HS-5 (cell line): Measurements from ENCODE around the gene TOR4A.

Source experiments
- DNase-seq: peaks from one replicate; pipeline ENCODE4 v3.0.0-alpha.2; 2012; ENCODE audit warnings: low read depth

Gene TOR4A

DNA sequence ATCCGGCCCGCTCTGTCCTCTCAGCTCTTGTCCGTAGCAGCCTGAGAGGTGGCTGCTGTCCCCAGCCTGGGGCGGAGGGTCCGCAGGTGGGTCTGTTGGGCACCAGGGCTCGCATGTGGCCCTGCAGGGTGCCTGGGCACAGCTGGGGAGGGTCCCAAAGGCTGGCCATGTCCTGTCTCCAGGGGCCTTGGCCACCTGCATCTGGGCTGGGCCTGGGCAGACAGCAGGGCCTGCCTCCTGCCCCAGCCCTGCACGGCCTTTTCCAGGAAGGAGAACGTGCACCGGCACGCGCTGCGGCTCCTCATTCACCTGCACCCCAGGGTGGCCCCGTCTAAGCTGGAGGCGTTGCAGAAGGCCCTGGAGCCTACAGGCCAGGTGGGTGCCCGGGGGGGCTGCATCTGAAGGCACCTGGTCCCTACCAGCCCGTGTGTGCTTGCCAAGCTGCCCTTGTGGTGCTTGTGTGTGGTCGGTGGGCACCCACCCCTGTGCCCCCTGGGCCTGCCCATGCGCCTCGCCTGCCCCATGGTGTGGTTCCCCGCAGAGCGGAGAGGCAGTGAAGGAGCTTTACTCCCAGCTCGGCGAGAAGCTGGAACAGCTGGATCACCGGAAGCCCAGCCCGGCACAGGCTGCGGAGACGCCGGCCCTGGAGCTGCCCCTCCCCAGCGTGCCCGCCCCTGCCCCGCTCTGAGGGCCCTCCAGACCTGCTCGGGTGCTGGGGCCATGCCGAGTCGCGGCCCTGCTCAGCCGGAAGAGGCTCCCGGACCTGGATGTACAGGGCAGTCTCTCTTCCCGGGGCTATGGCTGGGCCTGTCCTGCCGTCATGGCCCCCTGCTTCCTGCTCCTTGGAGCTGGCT lies 5.1 kb upstream of the TOR4A start:
- no peak for DNase-seq

DNA sequence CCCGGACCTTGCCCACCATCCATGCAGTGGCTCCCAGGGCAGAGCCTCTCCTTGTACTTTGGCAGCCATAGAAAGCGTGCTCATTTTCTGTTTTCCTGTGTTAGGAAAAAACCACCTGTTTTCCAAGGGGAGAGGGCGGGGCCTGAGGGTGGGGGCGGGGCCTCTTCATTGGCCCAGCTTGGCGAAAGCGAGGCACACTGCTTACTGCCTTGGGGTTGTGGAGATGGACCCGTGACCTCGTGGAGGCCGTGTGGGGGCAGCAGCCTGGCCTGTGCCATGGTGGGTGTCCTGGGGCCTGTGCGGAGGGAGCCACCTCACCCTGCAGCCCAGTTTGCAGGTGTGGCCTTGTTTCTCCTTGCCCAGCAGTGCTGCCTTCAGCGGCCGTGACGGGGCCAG lies 4.4 kb upstream of the TOR4A start:
- no peak for DNase-seq

DNA sequence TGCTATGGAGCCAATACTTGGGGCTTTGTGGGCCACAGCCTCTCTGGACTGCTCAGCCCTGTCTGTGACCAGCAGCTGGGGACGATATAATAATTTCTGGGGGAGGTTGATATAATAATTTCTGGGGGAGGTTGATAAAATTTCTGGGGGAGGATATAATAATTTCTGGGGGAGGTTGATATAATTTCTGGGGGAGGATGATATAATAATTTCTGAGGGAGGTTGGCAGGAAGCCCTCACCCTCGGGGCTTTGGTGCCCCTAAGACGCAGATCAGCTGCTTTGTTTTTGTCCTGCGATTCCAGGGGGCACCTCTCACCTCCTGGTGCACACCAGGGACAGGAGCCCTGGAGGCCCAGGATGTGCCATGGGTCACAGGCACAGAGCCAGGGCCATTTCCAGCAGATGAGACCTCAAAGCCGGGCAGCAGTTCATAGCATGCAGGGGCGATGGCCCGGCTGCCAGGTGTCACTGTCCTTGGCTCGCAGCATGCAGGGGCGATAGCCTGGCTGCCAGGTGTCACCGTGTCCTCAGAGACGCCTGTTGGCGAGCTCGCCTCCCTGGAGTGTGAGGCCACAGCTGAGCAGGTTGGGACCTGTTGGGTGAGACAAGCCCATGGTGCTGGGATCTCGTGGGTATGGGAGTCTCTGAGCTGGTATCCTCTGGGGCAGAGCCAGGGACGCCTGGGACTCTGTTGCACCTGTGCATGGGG lies 3.8 kb upstream of the TOR4A start:
- no peak for DNase-seq

DNA sequence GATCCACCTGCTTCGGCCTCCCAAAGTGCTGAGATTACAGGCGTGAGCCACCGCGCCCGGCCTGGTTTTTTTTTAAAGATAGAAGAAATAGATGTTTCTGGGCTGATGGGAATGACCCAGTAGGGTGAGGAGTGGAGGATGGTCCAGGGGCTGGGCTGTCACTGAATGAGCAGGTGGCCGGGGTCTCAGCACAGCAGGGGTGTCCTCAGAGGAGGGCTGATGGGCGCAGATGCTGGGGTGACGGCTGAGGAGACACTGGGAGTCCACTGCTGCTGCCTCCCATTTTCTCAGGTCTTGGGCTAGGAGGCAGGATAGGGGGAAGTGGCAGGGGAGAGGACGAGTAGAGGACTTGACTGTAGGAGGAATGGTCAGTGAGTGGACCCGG lies 2.3 kb upstream of the TOR4A start:
- no peak for DNase-seq

DNA sequence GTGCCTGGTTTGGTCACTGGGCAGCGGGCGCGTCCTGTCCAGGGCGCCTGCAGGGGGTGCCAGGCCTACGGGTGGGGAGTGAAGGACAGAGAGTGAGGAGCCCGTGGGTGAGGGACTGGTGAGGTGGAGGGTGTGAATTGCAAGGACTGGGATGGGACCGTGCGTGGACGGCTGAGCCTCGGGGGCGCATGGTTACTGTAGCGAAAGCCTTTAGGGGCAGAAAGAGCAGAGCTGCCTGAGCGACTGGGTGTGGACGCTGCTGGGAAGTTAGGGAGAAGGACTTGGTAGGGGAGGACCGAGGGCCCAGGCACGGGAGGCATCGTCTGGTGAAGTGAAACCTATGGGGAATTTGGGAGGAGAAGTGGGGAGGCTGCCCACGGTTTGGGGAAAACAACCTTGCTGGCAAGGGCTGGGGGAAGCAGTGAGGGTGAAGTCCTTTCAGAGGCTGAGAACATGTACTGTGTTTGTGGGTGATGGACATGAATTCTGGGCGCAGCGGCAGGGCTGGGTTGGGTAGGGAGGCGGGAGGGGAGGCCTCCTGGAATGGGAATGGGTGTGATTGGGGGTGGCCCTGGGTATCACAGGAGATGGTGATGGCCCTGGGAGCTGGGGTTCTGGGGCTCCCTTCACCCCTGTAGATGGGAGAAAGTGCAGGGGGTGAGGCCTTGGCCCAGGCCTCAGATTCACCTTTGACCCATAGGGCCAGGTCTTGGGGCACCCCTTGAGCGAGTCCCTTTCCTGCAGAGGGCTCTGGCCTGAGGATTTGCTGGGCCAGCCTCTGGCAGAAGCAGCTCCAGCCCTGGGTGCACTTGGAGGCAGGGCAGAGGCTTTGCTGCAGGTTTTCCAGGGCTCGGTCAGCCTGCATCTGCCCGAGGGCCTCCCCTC lies 1.7 kb upstream of the TOR4A start:
- DNase-seq = no peak

DNA sequence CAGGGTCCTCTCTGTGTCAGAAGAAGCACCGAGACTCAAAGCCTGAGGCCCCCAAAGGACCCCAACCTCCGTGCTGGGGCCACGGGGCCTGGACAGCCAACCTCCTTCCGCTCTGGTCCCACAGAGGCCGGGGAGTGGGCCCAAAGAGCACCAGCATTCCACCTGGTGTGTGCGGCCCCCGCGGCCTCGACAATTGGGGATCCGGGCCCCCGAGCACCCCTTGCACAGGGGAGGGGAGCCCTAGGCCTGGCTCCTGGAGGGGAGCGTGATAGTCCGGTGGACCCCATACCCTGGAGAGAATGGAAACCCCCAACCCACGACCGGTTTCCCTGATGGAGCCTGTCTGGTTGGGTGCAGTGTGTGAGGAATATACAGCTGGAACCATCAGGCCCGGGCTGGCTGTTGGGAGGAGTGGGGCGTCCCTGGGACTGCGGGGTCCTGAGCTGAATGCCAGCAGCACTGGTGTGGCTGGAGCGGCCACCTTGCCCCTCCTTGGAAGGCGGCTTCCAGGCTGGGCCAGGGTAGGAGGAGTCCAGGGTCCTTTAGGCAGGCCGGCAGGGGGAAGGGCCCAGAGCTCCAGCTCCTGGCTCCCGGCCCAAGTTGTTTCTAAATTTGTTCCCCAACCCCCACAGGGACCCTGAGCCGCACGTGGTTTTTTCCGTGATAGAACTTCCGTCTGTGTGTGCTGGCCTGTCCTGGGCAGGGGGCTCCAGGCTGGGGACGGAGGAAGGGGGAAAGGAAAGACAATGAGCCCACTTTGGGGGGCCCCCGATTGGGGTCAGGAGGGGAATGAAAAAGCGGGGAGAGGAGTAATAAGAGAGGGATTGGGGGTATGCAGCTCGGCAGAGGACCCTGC lies 825 bp upstream of the TOR4A start:
- no peak for DNase-seq

DNA sequence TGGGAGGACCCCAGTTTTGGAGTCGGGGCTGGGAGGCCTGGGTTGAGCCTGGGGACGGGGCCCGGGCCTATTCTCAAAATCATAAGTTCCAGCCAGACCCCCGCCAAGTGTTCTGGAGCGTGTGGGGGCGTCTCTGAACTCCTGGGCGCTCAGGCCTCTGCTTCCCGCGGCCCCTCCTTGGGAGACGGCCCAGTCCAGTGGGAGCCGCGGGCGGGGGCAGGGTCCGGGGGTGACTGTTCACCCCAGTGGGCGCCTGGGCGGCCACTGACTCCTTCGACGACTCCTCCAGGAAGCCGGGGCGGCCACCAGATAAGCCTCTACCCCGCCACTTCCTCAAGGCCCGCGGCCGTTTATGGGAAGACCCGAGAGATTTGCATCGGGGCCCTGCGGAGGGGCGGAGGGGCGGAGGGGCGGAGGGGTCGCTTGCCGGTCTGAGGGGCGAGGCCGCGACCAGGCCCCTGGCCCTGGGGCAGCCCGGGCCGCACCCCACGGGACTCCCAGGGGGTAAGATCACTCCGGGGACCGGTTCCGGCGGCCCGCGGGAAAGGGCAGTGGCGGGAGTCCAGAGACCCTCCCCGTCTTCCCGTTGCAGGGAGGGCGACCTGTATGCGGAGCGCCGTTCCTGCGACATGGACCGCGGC lies 655 bp downstream of the TOR4A start:
- no peak for DNase-seq

DNA sequence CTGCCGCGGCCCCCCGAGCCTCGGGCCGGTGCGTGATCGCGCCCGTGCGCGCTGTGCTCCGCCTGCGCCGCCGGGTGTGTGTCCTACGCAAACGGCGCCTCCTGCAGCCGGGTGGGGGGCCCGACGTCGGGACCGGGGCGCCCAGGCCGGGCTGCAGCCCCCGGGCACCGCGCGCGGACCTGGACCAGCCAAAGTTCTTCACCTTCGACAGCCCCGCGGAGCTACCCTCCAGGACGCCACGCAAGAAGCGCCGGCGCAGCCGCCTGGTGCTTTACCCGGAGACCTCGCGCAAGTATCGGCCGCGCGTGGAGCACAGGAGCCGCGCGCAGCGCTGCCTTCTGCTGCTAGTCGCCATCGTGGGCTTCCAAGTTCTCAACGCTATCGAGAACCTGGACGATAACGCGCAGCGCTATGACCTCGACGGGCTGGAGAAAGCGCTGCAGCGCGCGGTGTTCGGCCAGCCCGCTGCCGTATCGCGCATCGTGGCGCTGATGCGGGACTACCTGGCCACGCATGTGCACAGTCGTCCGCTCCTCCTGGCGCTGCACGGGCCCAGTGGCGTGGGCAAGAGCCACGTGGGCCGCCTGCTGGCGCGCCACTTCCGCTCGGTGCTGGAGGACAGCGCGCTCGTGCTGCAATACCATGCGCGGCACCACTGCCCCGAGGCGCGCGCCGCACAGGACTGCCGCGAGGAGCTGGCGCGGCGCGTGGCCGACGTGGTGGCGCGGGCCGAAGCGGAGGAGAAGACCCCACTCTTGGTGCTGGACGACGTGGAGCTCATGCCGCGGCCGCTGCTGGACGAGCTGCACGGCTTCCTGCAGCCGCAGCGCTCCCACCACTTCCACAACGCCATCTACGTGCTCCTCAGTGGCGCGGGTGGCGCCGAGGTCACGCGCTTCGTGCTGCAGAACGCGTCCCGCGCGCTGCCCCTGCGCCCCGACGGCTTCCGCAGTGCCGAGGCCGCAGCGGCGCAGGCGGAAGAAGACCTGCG lies 1.5 kb downstream of the TOR4A start:
- DNase-seq = no peak

DNA sequence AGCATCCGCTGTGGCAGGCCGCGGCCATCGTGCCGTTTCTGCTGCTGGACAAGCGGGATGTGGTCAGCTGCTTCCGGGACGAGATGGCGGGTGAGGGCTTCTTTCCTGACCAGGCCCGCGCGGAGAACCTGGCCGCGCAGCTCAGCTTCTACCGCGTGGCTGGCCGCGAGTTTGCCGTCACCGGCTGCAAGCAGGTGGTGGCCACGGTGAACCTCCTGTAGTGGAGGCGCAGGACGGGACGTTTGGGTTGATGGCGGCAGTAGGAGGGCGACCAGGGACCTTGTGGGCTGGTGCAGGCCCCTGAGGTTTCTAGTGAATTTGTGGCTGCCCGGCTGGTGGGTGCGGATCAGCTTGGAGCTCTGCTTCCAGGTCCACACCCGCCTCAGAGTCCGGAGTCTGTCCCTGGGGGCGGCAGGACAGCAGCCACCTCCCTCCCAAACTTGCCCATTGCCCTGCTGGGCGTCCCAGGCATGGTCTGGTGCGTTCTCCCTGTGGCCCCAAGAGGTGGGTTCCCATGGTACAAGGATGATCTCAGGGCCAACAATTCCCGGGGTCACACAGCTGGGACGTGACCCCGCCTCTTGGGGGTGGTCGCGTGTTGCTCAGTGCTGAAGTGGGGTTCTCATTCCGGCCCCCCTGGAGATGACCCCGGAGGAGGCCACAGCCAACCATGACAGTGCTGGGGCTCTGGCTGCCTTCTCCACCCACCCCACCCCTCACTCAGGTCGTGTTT lies 2.4 kb downstream of the TOR4A start:
- DNase-seq = no peak

DNA sequence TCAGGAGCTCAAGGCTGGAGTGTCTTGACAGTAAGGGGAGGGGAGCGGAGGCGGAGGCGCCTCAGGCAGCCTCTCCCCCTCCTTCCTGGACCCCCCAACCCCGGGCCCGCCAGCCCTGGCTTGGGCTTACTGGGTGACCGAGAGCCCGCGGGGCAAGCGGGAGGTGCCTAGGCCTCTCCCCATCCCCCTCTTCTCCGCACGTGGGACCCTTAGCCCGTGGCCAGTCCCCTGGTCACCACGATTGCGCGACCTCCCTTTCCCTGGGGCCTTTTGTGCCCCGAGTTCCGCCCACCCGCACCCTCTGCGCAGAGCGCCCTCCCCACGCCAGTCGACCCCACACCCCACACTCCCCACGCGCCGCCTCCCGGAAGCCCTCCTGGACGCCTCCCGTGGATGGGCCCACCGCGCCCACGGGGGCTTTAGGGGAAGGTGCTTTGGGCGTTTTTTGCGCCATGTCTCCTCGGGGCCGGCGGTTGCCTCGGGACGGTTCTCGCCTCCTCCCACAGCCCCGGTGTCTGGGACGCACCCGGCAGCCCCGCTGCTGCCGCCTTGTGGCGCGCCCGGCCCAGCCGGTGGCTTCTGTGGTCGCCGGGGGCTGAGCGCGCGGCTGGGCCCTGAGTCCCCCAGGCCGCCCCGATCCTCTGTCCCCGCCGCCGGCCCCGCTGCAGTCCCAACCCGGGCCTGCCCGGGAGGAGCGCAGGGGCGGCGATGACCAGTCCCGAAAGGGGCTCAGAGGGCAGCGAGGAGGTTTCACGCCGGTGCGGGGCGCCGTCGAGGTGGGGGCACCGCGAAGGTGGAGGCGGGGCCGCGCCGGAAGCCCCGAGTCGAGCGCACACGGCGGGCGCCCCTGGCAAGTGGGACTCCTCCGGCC lies 3.2 kb downstream of the TOR4A start:
- DNase-seq = no peak

DNA sequence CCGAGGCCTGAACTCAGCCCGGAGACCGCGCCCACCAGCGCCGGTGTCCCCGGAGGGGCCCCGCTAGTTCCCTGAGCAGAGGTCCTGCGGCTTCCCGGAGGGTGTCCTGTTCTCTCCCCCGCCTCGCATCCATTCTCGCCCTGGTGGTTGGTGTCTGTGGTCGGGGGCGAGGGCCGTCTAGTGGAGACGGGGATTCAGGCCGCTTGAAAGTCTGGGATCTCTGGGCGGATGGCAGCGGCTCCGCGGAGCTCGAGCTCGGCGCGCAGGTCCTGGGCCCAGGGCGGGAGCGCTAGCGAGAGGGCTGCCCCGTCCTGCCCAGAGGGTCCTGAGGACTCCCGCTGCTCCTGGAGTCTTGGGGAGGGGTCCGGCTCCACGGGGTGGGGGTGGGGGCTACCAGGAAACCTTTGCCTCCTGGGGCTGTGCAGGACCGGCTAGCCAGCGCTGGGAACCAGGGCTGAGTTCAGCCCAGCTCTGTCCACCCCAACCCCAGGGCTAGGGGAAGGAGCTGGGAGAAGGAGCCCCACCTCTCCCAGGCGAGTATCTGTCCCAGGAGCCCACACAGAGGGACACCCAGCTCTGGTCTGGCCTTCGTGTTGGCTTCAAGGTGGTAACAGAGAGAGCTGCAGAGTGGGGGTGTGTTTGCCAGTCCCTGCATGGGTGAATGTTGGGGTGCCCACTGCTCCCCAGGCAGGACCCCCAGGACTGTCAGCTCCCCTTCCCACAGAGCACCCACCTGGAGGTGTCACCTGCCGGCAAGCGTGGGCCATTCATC lies 4.0 kb downstream of the TOR4A start:
- DNase-seq = no peak

DNA sequence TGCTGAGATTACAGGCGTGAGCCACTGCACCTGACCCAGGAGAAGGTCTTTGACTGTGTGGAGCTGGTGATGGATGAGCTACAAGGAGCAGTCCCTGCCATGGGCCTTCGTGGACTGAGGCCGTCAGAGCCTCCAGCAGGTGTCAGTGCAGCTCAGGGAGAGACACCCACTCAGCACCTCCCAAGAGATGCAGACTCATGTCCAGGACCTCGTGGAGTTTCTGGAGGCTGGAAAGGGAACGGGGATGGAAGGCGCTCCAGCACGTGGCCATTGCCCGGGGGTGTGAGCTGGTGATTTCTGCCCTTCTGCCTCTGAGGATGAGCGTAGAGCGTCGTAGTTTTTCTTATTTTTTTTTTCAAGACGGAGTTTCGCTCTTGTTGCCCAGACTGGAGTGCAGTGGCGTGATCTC lies 9.5 kb downstream of the TOR4A start:
- no peak for DNase-seq

DNA sequence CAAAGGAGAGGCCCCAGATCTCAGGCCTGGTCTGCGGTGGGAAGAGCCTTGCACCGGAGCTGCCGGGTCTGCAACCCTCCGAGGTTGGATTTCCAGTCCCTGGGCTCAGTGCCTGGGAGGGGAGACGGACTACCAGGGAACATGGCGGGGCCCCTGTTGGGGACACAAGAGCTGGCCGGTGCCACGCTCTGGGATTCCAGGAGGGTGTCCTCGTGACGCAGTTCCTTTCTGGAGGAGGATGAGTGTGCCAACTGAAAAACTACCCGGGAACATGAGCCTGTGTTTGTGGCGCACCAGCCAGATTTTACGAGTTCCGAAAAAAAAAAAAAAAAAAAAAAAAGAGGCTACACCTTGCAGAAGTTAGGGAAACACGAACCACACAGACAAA lies 15.6 kb downstream of the TOR4A start:
- no peak for DNase-seq

DNA sequence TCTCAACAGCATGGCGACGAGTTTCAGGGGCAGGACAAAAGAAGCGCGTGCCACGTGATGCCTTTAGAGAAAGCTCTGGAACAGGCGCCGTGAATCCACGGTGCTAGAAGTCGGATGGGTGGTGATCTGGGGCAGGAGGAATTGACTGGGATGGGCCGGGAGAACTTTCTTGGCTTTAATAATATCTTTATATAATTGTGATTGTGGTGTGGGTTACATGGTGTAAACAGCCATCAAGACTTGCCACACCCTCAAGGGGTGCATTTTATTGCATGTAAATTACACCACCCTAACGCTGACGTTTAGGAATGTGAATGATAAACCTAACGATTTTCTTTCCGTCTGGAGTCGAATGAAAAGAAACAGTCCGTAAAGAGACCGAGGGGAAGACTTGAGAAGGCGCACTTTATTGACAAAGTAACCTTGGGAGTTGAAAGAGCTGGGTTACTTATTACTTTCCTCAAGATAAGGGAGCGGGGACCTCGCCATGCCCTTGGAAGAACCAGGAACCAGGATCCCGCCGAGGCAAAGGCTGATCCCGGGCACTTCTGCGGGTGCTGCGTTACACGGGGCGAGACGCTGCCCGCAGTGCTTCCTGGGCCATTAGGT lies 16.1 kb downstream of the TOR4A start:
- no peak for DNase-seq

DNA sequence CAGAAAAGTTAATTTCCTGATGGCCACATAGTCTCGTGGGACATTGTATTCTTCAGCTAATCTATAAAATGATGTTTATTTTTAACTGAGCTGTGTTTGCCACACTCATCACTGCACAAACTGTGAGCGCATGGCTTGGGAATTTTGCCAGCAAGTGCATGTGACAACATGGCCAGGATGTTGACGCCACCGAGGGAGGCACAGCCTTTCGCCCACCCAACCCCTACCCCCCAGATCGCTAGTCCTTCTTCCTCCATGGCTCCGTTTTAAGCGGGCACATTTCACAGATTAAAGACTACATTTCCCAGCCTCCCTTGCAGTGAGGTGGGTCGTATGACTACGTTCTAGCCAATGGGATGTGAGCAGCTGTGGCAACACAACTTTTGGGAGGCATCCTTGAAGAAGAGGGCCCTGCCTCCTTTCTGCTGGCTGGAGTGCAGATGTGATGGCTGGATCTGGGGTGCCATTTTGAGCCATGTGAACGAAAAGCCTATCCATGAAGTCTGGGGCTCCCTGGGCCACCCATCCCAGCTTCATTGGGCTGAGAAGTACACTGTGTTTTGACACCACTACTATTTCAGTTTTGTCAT lies 16.7 kb downstream of the TOR4A start:
- no peak for DNase-seq

DNA sequence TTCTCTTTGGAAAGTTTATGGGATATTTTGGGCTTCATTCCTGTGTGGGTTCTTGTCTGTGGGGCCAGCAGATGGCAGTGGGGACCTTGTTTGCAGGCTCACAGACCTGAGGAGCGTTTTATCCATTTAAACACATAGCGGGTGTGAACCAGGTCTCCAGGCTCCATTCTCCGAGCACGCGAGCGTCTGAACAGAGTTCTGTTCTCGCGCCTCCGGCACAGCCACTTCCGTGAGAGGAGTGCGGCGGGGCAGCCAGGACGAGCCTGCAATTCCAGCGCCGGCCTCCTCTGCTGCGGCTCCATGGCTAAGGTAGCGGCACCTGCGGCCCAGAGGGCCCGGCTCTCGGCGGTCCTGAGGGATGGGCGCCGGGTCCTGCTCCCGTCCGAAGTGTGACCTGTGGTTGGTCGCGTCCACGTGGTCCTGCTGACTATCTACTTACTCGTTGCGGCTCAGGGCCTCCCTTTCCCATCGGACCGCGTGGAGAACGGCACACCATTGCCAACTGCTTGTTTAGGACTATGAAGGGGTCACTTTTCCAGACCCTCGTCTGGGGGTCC lies 17.2 kb downstream of the TOR4A start:
- no peak for DNase-seq
